ENCODE data around the gene FOXD3. TPM values are rescaled to one million over a fixed set of nuclear protein-coding genes. Genes with fewer than 3 reads are reported as not detected.

Gene FOXD3
- total and polyA plus RNA-seq, 12 donors = 0.11 to 1.2 (median 0.28) TPM; not detected in 5

GRCh38 chr1:63319046-63320021 is 3.0 kb upstream of the FOXD3 start:
- intact Hi-C loops (cut with DNase I) = no loop called here
- H3K27me3 ChIP-seq = peaks cover 92% of the 10 kb centered on the region
- no peaks in the 10 kb centered on the region for H3K36me3 ChIP-seq (replicated peaks in 1 of 2)
- H3K4me3 ChIP-seq = no peak overlapping the region
- WGBS, 4 donors = 9 to 14% (median 10%) methylated on average over 46 to 60 of the region's 60 CpGs
- TF ChIP-seq, protein P1, sequence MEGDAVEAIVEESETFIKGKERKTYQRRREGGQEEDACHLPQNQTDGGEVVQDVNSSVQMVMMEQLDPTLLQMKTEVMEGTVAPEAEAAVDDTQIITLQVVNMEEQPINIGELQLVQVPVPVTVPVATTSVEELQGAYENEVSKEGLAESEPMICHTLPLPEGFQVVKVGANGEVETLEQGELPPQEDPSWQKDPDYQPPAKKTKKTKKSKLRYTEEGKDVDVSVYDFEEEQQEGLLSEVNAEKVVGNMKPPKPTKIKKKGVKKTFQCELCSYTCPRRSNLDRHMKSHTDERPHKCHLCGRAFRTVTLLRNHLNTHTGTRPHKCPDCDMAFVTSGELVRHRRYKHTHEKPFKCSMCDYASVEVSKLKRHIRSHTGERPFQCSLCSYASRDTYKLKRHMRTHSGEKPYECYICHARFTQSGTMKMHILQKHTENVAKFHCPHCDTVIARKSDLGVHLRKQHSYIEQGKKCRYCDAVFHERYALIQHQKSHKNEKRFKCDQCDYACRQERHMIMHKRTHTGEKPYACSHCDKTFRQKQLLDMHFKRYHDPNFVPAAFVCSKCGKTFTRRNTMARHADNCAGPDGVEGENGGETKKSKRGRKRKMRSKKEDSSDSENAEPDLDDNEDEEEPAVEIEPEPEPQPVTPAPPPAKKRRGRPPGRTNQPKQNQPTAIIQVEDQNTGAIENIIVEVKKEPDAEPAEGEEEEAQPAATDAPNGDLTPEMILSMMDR (IDR thresholded peaks at IDR 0.05) = no peak
- TF ChIP-seq POLR2A (IDR thresholded peaks at IDR 0.05) = no peak
- H3K4me1 ChIP-seq (replicated peaks in 1 of 2) = peaks cover 9 to 23% of the 10 kb centered on the region in 2 donors
- DNase-seq = no peak
- H3K27ac ChIP-seq = no peak overlapping the region
- H3K9me3 ChIP-seq (replicated peaks in 1 of 3) = no peaks in the 10 kb centered on the region

- Histone ChIP-seq H3K27me3 (peaks cover 100% of the 10 kb centered on the region), H3K36me3 (replicated peaks in 1 of 2) (no peaks in the 10 kb centered on the region), H3K4me1 (replicated peaks in 1 of 2) (peaks cover 9 to 23% of the 10 kb centered on the region in 2 donors), H3K9me3 (replicated peaks in 1 of 3) (no peaks in the 10 kb centered on the region), H3K27ac (no peak overlapping the region), H3K4me3 (no peak overlapping the region)
- no peak for TF ChIP-seq POLR2A (IDR thresholded peaks at IDR 0.05)
- TF ChIP-seq, protein P1 (IDR thresholded peaks at IDR 0.05) = no peak
- WGBS, 4 donors = 12 to 19% (median 14%) methylated on average over 39 to 47 of the region's 47 CpGs
- DNase-seq = no peak
- intact Hi-C loops (cut with DNase I) = no loop called here
Measured at GRCh38 chr1:63320022-63320721, 2.2 kb upstream of the FOXD3 start.

DNA sequence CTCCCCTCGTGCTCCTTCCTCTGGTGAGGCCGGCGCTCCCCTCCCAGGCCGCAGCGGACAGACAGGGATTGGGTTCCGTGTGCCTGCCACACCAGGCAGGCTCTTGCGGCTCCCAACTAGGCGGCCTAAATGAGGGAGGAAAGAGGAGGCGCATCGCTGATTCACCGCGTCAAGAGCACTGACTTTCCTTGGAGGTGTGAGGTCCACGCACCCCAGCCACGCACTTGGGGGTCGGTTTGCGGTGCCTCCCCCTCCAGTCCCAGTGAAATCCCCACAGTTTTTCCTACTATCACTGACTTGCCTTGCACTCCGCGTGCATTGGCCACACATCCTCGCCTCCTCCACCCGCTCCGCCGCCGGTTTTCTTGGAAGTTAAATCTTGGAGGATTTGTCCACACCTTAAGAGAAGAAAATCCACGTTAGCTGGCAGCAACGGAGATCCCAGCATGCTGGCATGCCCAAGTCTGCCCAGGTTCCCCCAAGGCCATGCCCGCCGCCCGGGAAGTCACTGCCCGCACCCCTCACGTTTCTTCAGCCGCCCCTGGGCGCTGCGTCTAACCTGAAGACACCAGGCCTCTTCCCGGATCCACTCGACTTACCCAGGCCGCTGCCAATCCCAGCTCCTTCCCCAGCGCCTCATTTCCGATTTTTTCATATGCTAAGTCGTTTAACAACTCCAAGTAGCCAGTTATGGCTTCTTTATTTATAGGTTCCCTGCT is 1.1 kb upstream of the FOXD3 start:
- intact Hi-C loops (cut with DNase I) = no loop called here
- WGBS, 4 donors = 19 to 24% (median 22%) methylated on average over 34 to 39 of the region's 39 CpGs
- Histone ChIP-seq H3K27ac (no peak overlapping the region), H3K9me3 (replicated peaks in 1 of 3) (no peaks in the 10 kb centered on the region), H3K4me1 (replicated peaks in 1 of 2) (peaks cover 9 to 23% of the 10 kb centered on the region in 2 donors), H3K27me3 (peaks cover 100% of the 10 kb centered on the region), H3K36me3 (replicated peaks in 1 of 2) (no peaks in the 10 kb centered on the region), H3K4me3 (no peak overlapping the region)
- no peak for TF ChIP-seq POLR2A (IDR thresholded peaks at IDR 0.05)
- TF ChIP-seq, protein P1 (IDR thresholded peaks at IDR 0.05) = no peak
- DNase-seq = no peak

- Histone ChIP-seq H3K4me1 (replicated peaks in 1 of 2) (peaks cover 9 to 23% of the 10 kb centered on the region in 2 donors), H3K27ac (no peak overlapping the region)
Measured at GRCh38 chr1:63321785-63322113, 618 bp upstream of the FOXD3 start.

More at GRCh38 chr1:63321785-63322113, 618 bp upstream of the FOXD3 start:
- no peak for DNase-seq
- Histone ChIP-seq H3K9me3 (replicated peaks in 1 of 3) (no peaks in the 10 kb centered on the region), H3K27me3 (peaks cover 100% of the 10 kb centered on the region), H3K4me3 (peak overlapping the region in 1 of 4 donors; percentile 62), H3K36me3 (replicated peaks in 1 of 2) (no peaks in the 10 kb centered on the region)
- no peak for TF ChIP-seq POLR2A (IDR thresholded peaks at IDR 0.05)
- TF ChIP-seq, protein P1 (IDR thresholded peaks at IDR 0.05) = no peak
- 11 to 18% (median 14%) methylated on average over 12 of the region's 12 CpGs for WGBS, 4 donors
- intact Hi-C loops (cut with DNase I) = no loop called here
